GM18858 (cell line): Measurements from ENCODE around the gene ZNF345.

Source experiments
- ATAC-seq: cut with Tn5 transposase; IDR thresholded peaks from one replicate; pipeline ENCODE4 v1.9.1; 2021; ENCODE audit not compliant: unreplicated experiment

Gene ZNF345

DNA sequence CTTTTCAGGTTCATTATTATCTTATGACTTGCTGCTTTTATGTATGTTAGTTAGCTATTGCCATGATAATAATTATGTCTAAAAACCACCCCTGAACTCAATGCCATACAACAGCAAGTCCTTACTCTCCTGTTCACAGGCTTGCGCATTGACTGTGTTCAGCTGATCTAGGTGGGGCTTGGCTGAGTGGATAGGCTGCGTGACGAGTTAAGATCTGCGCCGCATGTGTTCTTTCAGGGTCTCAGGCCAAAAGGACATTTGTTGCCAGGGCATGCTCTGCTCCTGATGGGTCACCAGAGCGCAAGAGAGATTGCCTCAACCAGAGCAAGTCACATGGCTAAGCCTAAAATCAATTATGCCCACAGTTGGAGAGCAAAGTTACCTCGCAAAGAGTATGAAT lies 66.3 kb downstream of the ZNF345 start:
- ATAC-seq = no peak

GRCh38 chr19:36918090-36918489 lies 67.4 kb downstream of the ZNF345 start:
- ATAC-seq = no peak
